ENCODE data around the gene CROCC. TPM values are rescaled to one million over a fixed set of nuclear protein-coding genes. Genes with fewer than 3 reads are reported as not detected.
A peak's percentile ranks its signal among the peaks of the same experiment; 100 is the strongest.

CROCC gene
- total and polyA plus RNA-seq, 9 of the 15 experiments (the other 6 are each of a cell fraction or from before 2014, with no cell fraction given): 0.17 to 15.4 (median 7.6) TPM

DNA sequence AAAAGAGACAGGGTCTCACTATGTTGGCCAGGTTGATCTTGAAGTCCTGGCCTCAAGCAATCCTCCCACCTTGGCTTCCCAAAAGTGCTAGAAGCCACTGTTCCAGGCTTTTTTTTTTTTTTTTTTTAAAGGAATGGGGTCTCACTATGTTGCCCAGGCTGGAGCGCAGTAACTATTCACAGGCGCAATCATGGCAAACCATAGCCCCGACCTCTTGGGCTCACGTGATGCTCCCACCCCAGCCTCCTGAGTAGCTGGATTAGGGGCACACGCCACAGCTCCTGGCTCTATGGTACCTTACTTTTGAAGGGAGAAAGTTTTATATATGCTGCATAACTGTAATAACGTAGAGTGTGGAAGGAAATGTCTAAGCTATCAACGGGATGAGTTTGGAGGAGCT is 95.7 kb downstream of the CROCC start:
- POLR2A ChIA-PET: no interaction called here
- Histone ChIP-seq H3K36me3 (ENCODE audit: control insufficient read depth, insufficient read depth, low read length) (peaks cover 46% of the 10 kb centered on the region), H4K20me1 (replicated peaks; ENCODE audit: control insufficient read depth, insufficient read depth, low read length) (no peaks in the 10 kb centered on the region), H3K9me3 (replicated peaks; ENCODE audit: control insufficient read depth, insufficient read depth, low read depth, low read length) (no peaks in the 10 kb centered on the region), H3K4me3 (no peak overlapping the region), H3K4me2 (ENCODE audit: insufficient read depth, low read length) (no peak overlapping the region), H3K9ac (ENCODE audit: insufficient read depth in 1 of 2, low read depth in 2 of 2, low read length in 2 of 2) (no peak overlapping the region), H3K27me3 (ENCODE audit: control insufficient read depth in 2 of 2, insufficient read depth in 2 of 2, low read length in 2 of 2) (no peaks in the 10 kb centered on the region), H3K27ac (ENCODE audit: extremely low read depth, low read depth, low read length) (no peak overlapping the region), H3K79me2 (ENCODE audit: control insufficient read depth, insufficient read depth, low read length) (no peaks in the 10 kb centered on the region), H3K9me1 (ENCODE audit: control insufficient read depth, insufficient read depth, low read length) (no peaks in the 10 kb centered on the region), H3K4me1 (replicated peaks in 1 of 2; ENCODE audit: control insufficient read depth in 2 of 2, insufficient read depth in 2 of 2, low read length in 2 of 2) (peaks cover 7 to 23% of the 10 kb centered on the region in 2 experiments), H2AFZ (ENCODE audit: low read depth, low read length) (no peak overlapping the region)
- WGBS (ENCODE audit: insufficient coverage, low coverage, missing lambda C conversion rate): 92% methylated on average over 7 of the region's 7 CpGs
- BruUV-seq (replicated peaks): no TSS peak
- FAIRE-seq (no peak), DNase-seq (ENCODE audit: extremely low read depth in 1 of 4, low spot score in 3 of 4) (no peak), ATAC-seq (no peak)
- in situ Hi-C loops (cut with MboI): no loop called here
- CTCF ChIA-PET (ENCODE audit: low intra/inter-chr PET ratio): no interaction called here
- intact Hi-C loops (cut with micrococcal nuclease): no loop called here
- TF ChIP-seq ZNF121 (CRISPR knock-in tag; conservative IDR thresholded peaks at IDR 0.05) (peak; percentile 96), RNF219 (CRISPR knock-in tag; IDR thresholded peaks at IDR 0.05) (no peak), CREB5 (CRISPR knock-in tag; IDR thresholded peaks at IDR 0.05) (no peak), RNF2 (IDR thresholded peaks at IDR 0.05) (no peak), RBM25 (IDR thresholded peaks at IDR 0.05; ENCODE audit: low read depth, low read length, severe bottlenecking) (peak; percentile 52), TOE1 (IDR thresholded peaks at IDR 0.05; ENCODE audit: borderline replicate concordance) (no peak), TOE1 (CRISPR knock-in tag; IDR thresholded peaks at IDR 0.05; ENCODE audit: borderline replicate concordance, low read depth) (no peak), POLR2AphosphoS2 (IDR thresholded peaks at IDR 0.05; ENCODE audit: low read length) (peak; percentile 61; the same call in 1 of the 2 replicates), ZNF12 (CRISPR knock-in tag; IDR thresholded peaks at IDR 0.05) (no peak), SRSF7 (optimal IDR thresholded peaks at IDR 0.05; ENCODE audit: low read depth, low read length) (no peak), PCBP1 (IDR thresholded peaks at IDR 0.05; ENCODE audit: low read depth, low read length, poor library complexity, severe bottlenecking) (no peak)
